Right ventricle myocardium inferior (tissue), 1 donor: ENCODE results near the gene ADGB. TPM values are rescaled to one million over a fixed set of nuclear protein-coding genes. Genes with fewer than 3 reads are reported as not detected.

ENCODE experiments used
- ATAC-seq: fragments of 200-7000 bp; cut with Tn5 transposase; one replicate; pipeline ENCODE4 v1.9.1; 2020; ENCODE audit warnings: mild to moderate bottlenecking, moderate library complexity
- DNase-seq: peaks from one replicate; pipeline ENCODE4 v3.0.0; 2021; ENCODE audit errors: missing footprints
- intact Hi-C: fragments of 100-400 bp; cut with DNase I; formaldehyde crosslinking; loops from one replicate; pipeline ENCODE4 v1.11.0; 2022
- total RNA-seq: library from RNA; stranded (reverse); fragmentation: NEBNext Ultra II Directional; extraction: Animal tissue kit (Norgen Biotek cat#: 25700); gene quantifications from one replicate; pipeline ENCODE4 v1.2.1, GENCODE V29; 2021
- donor health status: DM: no; HTN: yes; CAD: no; lungs with severe emphysema.

Gene ADGB
- total RNA-seq, 1 donor from 2014 or later: not detected

GRCh38 chr6:146613947-146614346 lies 15.2 kb downstream of the ADGB start:
- intact Hi-C loops: no loop called here
- DNase-seq: no peak

GRCh38 chr6:146620655-146621054 lies 21.9 kb downstream of the ADGB start:
- DNase-seq (no peak), ATAC-seq (no peak)
- intact Hi-C loops: no loop called here

More at GRCh38 chr6:146613947-146614346, 15.2 kb downstream of the ADGB start:
- ATAC-seq: no peak

- ATAC-seq (no peak), DNase-seq (no peak)
- intact Hi-C loops: no loop called here
Observed at GRCh38 chr6:146628350-146628749, 29.6 kb downstream of the ADGB start.

GRCh38 chr6:146634022-146634421 lies 35.2 kb downstream of the ADGB start:
- DNase-seq (no peak), ATAC-seq (no peak)
- intact Hi-C loops: no loop called here

GRCh38 chr6:146635165-146635564 lies 36.4 kb downstream of the ADGB start:
- ATAC-seq (no peak), DNase-seq (no peak)
- intact Hi-C loops: no loop called here

- DNase-seq: no peak
- intact Hi-C loops: no loop called here
Observed at GRCh38 chr6:146636481-146636880, 37.7 kb downstream of the ADGB start.

GRCh38 chr6:146642921-146643320 lies 44.1 kb downstream of the ADGB start:
- DNase-seq (no peak), ATAC-seq (no peak)
- intact Hi-C loops: no loop called here

More at GRCh38 chr6:146636481-146636880, 37.7 kb downstream of the ADGB start:
- no peak for ATAC-seq

- no peak for DNase-seq
- ATAC-seq: no peak
- intact Hi-C loops: no loop called here
Observed at GRCh38 chr6:146650799-146651481, 52.2 kb downstream of the ADGB start.

- intact Hi-C loops: no loop called here
- ATAC-seq: no peak
Observed at GRCh38 chr6:146651482-146651863, 52.7 kb downstream of the ADGB start.

GRCh38 chr6:146657432-146657831 lies 58.7 kb downstream of the ADGB start:
- intact Hi-C loops: no loop called here
- DNase-seq (no peak), ATAC-seq (no peak)

More at GRCh38 chr6:146651482-146651863, 52.7 kb downstream of the ADGB start:
- DNase-seq: no peak

GRCh38 chr6:146664871-146665360 lies 66.1 kb downstream of the ADGB start:
- DNase-seq: no peak
- intact Hi-C loops: no loop called here
- ATAC-seq: no peak

GRCh38 chr6:146666909-146667308 lies 68.1 kb downstream of the ADGB start:
- intact Hi-C loops: no loop called here
- DNase-seq: no peak
- ATAC-seq: no peak

GRCh38 chr6:146670161-146670560 lies 71.4 kb downstream of the ADGB start:
- intact Hi-C loops: no loop called here
- no peak for ATAC-seq

GRCh38 chr6:146673069-146673468 lies 74.3 kb downstream of the ADGB start:
- no peak for DNase-seq
- ATAC-seq: no peak
- intact Hi-C loops: no loop called here

More at GRCh38 chr6:146670161-146670560, 71.4 kb downstream of the ADGB start:
- no peak for DNase-seq

- ATAC-seq: no peak
- no peak for DNase-seq
- intact Hi-C loops: no loop called here
Observed at GRCh38 chr6:146679386-146679785, 80.6 kb downstream of the ADGB start.

GRCh38 chr6:146682919-146683318 lies 84.1 kb downstream of the ADGB start:
- ATAC-seq: no peak
- no peak for DNase-seq
- intact Hi-C loops: no loop called here

GRCh38 chr6:146689806-146690205 lies 91.0 kb downstream of the ADGB start:
- no peak for ATAC-seq
- DNase-seq: no peak
- intact Hi-C loops: no loop called here

GRCh38 chr6:146693342-146693741 lies 94.6 kb downstream of the ADGB start:
- ATAC-seq (no peak), DNase-seq (no peak)
- intact Hi-C loops: no loop called here

- intact Hi-C loops: loop anchor here (2.0 to 5.0 kb wide), 2 partner anchors 156 to 769 kb away; partner anchors contain the start of gene RAB32
- ATAC-seq: no peak
- DNase-seq: no peak
Observed at GRCh38 chr6:146697921-146698320, 99.1 kb downstream of the ADGB start.

GRCh38 chr6:146700078-146700686 lies 101.4 kb downstream of the ADGB start:
- intact Hi-C loops: no loop called here
- ATAC-seq (no peak), DNase-seq (no peak)
